ENCODE measurements around the gene RCAN2.
A peak's percentile ranks its signal among the peaks of the same experiment; 100 is the strongest.
"Not testable (repeated sequence)": the region's sequence is repeated elsewhere in the genome, so short reads cannot be mapped to it uniquely, and the experiment has no call there.

The RCAN2 gene

GRCh38 chr6:46333481-46333880 lies 157.8 kb downstream of the RCAN2 start:
- DNase-seq (ENCODE audit: low read depth), result no peak

GRCh38 chr6:46332448-46332847 lies 158.8 kb downstream of the RCAN2 start:
- not testable (repeated sequence) for DNase-seq (ENCODE audit: low read depth)

GRCh38 chr6:46331461-46331860 lies 159.8 kb downstream of the RCAN2 start:
- DNase-seq (ENCODE audit: low read depth), result no peak

GRCh38 chr6:46329568-46329967 lies 161.7 kb downstream of the RCAN2 start:
- DNase-seq (ENCODE audit: low read depth), result no peak

- no peak for DNase-seq (ENCODE audit: low read depth)
Measured at GRCh38 chr6:46327779-46328178, 163.5 kb downstream of the RCAN2 start.

- DNase-seq (ENCODE audit: low read depth), result peak; percentile 16
Measured at GRCh38 chr6:46325561-46326530, 165.4 kb downstream of the RCAN2 start.

GRCh38 chr6:46324706-46325105 lies 166.5 kb downstream of the RCAN2 start:
- no peak for DNase-seq (ENCODE audit: low read depth)

- DNase-seq (ENCODE audit: low read depth), result no peak
Measured at GRCh38 chr6:46323966-46324622, 167.2 kb downstream of the RCAN2 start.

- peak; percentile 80 for DNase-seq (ENCODE audit: low read depth)
Measured at GRCh38 chr6:46323312-46323965, 167.8 kb downstream of the RCAN2 start.

GRCh38 chr6:46320505-46320904 lies 170.7 kb downstream of the RCAN2 start:
- no peak for DNase-seq (ENCODE audit: low read depth)

GRCh38 chr6:46315589-46315988 lies 175.7 kb downstream of the RCAN2 start:
- no peak for DNase-seq (ENCODE audit: low read depth)

- no peak for DNase-seq (ENCODE audit: low read depth)
Measured at GRCh38 chr6:46312654-46313053, 178.6 kb downstream of the RCAN2 start.

GRCh38 chr6:46310196-46310595 lies 181.1 kb downstream of the RCAN2 start:
- DNase-seq (ENCODE audit: low read depth), result no peak

- no peak for DNase-seq (ENCODE audit: low read depth)
Measured at GRCh38 chr6:46306431-46306830, 184.8 kb downstream of the RCAN2 start.

- DNase-seq (ENCODE audit: low read depth), result no peak
Measured at GRCh38 chr6:46305833-46306232, 185.4 kb downstream of the RCAN2 start.

GRCh38 chr6:46305236-46305635 lies 186.0 kb downstream of the RCAN2 start:
- DNase-seq (ENCODE audit: low read depth), result no peak

GRCh38 chr6:46302816-46303215 lies 188.4 kb downstream of the RCAN2 start:
- DNase-seq (ENCODE audit: low read depth), result no peak

- no peak for DNase-seq (ENCODE audit: low read depth)
Measured at GRCh38 chr6:46302176-46302575, 189.1 kb downstream of the RCAN2 start.

- DNase-seq (ENCODE audit: low read depth), result no peak
Measured at GRCh38 chr6:46299253-46299652, 192.0 kb downstream of the RCAN2 start.

- no peak for DNase-seq (ENCODE audit: low read depth)
Measured at GRCh38 chr6:46296586-46296985, 194.7 kb downstream of the RCAN2 start.

GRCh38 chr6:46293641-46294316 lies 197.5 kb downstream of the RCAN2 start:
- no peak for DNase-seq (ENCODE audit: low read depth)

- DNase-seq (ENCODE audit: low read depth), result no peak
Measured at GRCh38 chr6:46291880-46292279, 199.4 kb downstream of the RCAN2 start.

All from HS-5 (cell line).